OCI-LY7 (cell line): ENCODE measurements around the gene CNTN4.

Source experiments
- EZH2phosphoT487 ChIP-seq: fragments of 200-600 bp; sonication (generic); IDR thresholded peaks from 2 replicates; pipeline ENCODE4 v1.6.1; 2018; ENCODE audit warnings: low read depth, borderline replicate concordance, mild to moderate bottlenecking, mixed run types, antibody characterized with exemption, low read length, moderate library complexity, mixed read lengths
- TF ChIP-seq, protein P1 (sequence below): fragments of 200-600 bp; sonication (generic); conservative IDR thresholded peaks from 2 replicates; pipeline ENCODE4 v1.5.1; 2014; ENCODE audit warnings: mild to moderate bottlenecking, antibody characterized with exemption, low read length, moderate library complexity, mixed read lengths

DNA sequence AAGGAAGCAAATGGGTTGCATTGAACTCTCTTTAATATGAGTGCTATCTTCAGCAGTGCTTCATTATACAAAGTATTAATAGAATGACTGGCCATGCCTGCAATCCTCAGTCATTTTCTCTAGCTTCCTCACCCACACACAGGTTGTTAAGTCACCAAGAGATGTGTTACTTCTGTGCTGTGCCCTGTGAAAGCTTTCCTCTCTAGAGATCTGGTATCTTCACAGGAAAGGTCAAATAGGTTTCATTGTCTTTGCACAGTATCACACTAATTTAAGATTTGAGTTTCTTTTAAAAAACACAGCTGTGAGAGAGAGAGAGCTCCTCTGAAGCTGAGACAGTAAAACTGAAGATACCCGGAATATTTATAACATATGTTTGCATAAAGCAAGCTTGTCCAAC lies 278.6 kb downstream of the CNTN4 start:
- TF ChIP-seq, protein P1, sequence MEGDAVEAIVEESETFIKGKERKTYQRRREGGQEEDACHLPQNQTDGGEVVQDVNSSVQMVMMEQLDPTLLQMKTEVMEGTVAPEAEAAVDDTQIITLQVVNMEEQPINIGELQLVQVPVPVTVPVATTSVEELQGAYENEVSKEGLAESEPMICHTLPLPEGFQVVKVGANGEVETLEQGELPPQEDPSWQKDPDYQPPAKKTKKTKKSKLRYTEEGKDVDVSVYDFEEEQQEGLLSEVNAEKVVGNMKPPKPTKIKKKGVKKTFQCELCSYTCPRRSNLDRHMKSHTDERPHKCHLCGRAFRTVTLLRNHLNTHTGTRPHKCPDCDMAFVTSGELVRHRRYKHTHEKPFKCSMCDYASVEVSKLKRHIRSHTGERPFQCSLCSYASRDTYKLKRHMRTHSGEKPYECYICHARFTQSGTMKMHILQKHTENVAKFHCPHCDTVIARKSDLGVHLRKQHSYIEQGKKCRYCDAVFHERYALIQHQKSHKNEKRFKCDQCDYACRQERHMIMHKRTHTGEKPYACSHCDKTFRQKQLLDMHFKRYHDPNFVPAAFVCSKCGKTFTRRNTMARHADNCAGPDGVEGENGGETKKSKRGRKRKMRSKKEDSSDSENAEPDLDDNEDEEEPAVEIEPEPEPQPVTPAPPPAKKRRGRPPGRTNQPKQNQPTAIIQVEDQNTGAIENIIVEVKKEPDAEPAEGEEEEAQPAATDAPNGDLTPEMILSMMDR, result no peak
- no peak for TF ChIP-seq EZH2phosphoT487
